ENCODE measurements around the gene LSM7.

The LSM7 gene

GRCh38 chr19:2336528-2337328, 8.3 kb upstream of the LSM7 start:
- no peak for DNase-seq

- DNase-seq: no peak
Observed at GRCh38 chr19:2335848-2336247, 7.5 kb upstream of the LSM7 start.

GRCh38 chr19:2334986-2335846, 6.8 kb upstream of the LSM7 start:
- DNase-seq: no peak

- no peak for DNase-seq
Observed at GRCh38 chr19:2334426-2334825, 6.0 kb upstream of the LSM7 start.

- DNase-seq: no peak
Observed at GRCh38 chr19:2333807-2334211, 5.4 kb upstream of the LSM7 start.

- no peak for DNase-seq
Observed at GRCh38 chr19:2333027-2333806, 4.8 kb upstream of the LSM7 start.

- DNase-seq: peak; percentile 32
Observed at GRCh38 chr19:2332341-2333026, 4.1 kb upstream of the LSM7 start.

GRCh38 chr19:2331601-2332246, 3.3 kb upstream of the LSM7 start:
- DNase-seq: no peak

GRCh38 chr19:2330632-2331284, 2.4 kb upstream of the LSM7 start:
- no peak for DNase-seq

- no peak for DNase-seq
Observed at GRCh38 chr19:2330255-2330631, 1.9 kb upstream of the LSM7 start.

GRCh38 chr19:2329501-2329916, 1.1 kb upstream of the LSM7 start:
- DNase-seq: no peak

- DNase-seq: no peak
Observed at GRCh38 chr19:2329149-2329478, 728 bp upstream of the LSM7 start.

- DNase-seq: peak; percentile 60
Observed at GRCh38 chr19:2327773-2328400, 499 bp downstream of the LSM7 start.

- no peak for DNase-seq
Observed at GRCh38 chr19:2326699-2327360, 1.6 kb downstream of the LSM7 start.

- no peak for DNase-seq
Observed at GRCh38 chr19:2325281-2326046, 2.9 kb downstream of the LSM7 start.

GRCh38 chr19:2324220-2324948, 4.0 kb downstream of the LSM7 start:
- DNase-seq: no peak

GRCh38 chr19:2323707-2324106, 4.7 kb downstream of the LSM7 start:
- no peak for DNase-seq

- DNase-seq: no peak
Observed at GRCh38 chr19:2321565-2322283, 6.7 kb downstream of the LSM7 start.

- DNase-seq: no peak
Observed at GRCh38 chr19:2320939-2321338, 7.4 kb downstream of the LSM7 start.

All from activated naive CD4-positive, alpha-beta T cell treated with anti-CD3 and anti-CD28 coated beads, Interleukin-2, amount 50 U/mL, for 16 hours (primary cell).